ENCODE results near the gene ZNF200.
A peak's percentile ranks its signal among the peaks of the same experiment; 100 is the strongest.
"Not testable (repeated sequence)": the region's sequence is repeated elsewhere in the genome, so short reads cannot be mapped to it uniquely, and the experiment has no call there.

Gene ZNF200

GRCh38 chr16:3198334-3199072, 36.5 kb downstream of the ZNF200 start:
- no peak for DNase-seq (ENCODE audit: low read depth in 2 of 2)

- not testable (repeated sequence) for DNase-seq (ENCODE audit: low read depth in 2 of 2)
Measured at GRCh38 chr16:3197694-3198333, 37.1 kb downstream of the ZNF200 start.

- DNase-seq (ENCODE audit: low read depth in 2 of 2), result no peak
Measured at GRCh38 chr16:3195975-3196374, 39.0 kb downstream of the ZNF200 start.

- no peak for DNase-seq (ENCODE audit: low read depth in 2 of 2)
Measured at GRCh38 chr16:3194792-3195191, 40.2 kb downstream of the ZNF200 start.

GRCh38 chr16:3193221-3194212, 41.4 kb downstream of the ZNF200 start:
- no peak for DNase-seq (ENCODE audit: low read depth in 2 of 2)

GRCh38 chr16:3192476-3193019, 42.4 kb downstream of the ZNF200 start:
- DNase-seq (ENCODE audit: low read depth in 2 of 2), result no peak

- DNase-seq (ENCODE audit: low read depth in 2 of 2), result no peak
Measured at GRCh38 chr16:3190949-3191353, 44.0 kb downstream of the ZNF200 start.

- no peak for DNase-seq (ENCODE audit: low read depth in 2 of 2)
Measured at GRCh38 chr16:3189869-3190268, 45.1 kb downstream of the ZNF200 start.

GRCh38 chr16:3188925-3189825, 45.8 kb downstream of the ZNF200 start:
- DNase-seq (ENCODE audit: low read depth in 2 of 2), result peak; percentile 57 to 60

GRCh38 chr16:3188675-3188924, 46.4 kb downstream of the ZNF200 start:
- no peak for DNase-seq (ENCODE audit: low read depth in 2 of 2)

GRCh38 chr16:3187798-3188674, 46.9 kb downstream of the ZNF200 start, which contains the start of gene OR1F1:
OR1F1 (plus strand) TSS chr16:3188204.
- peak; percentile 71 to 81 for DNase-seq (ENCODE audit: low read depth in 2 of 2)

- no peak for DNase-seq (ENCODE audit: low read depth in 2 of 2)
Measured at GRCh38 chr16:3186946-3187690, 47.8 kb downstream of the ZNF200 start.

- DNase-seq (ENCODE audit: low read depth in 2 of 2), result no peak
Measured at GRCh38 chr16:3183445-3184139, 51.4 kb downstream of the ZNF200 start.

- DNase-seq (ENCODE audit: low read depth in 2 of 2), result no peak
Measured at GRCh38 chr16:3182608-3183444, 52.1 kb downstream of the ZNF200 start.

GRCh38 chr16:3182293-3182607, 52.7 kb downstream of the ZNF200 start:
- DNase-seq (ENCODE audit: low read depth in 2 of 2), result not testable (repeated sequence)

- no peak for DNase-seq (ENCODE audit: low read depth in 2 of 2)
Measured at GRCh38 chr16:3180445-3180878, 54.5 kb downstream of the ZNF200 start.

GRCh38 chr16:3179651-3180050, 55.3 kb downstream of the ZNF200 start:
- no peak for DNase-seq (ENCODE audit: low read depth in 2 of 2)
